Mesothelial cell of epicardium (in vitro differentiated cells): ENCODE data around the gene ENKD1. TPM values are rescaled to one million over a fixed set of nuclear protein-coding genes. Genes with fewer than 3 reads are reported as not detected.

Experiments
- DNase-seq, 2 experiments: peaks; one replicate each; pipeline ENCODE4 v3.0.0; 2021; ENCODE audit warnings: low spot score in 2 of 2; ENCODE audit not compliant: unreplicated experiment in 2 of 2
- H3K27ac Mint-ChIP-seq: 2 replicates; pipeline ENCODE4 v1.8.0; 2021; ENCODE audit warnings: mixed read lengths
- H3K27me3 Mint-ChIP-seq: 2 replicates; pipeline ENCODE4 v1.8.0; 2021; ENCODE audit warnings: low read depth, mixed read lengths
- H3K36me3 Mint-ChIP-seq: 2 replicates; pipeline ENCODE4 v1.8.0; 2021; ENCODE audit warnings: mixed read lengths
- H3K4me1 Mint-ChIP-seq: 2 replicates; pipeline ENCODE4 v1.8.0; 2021; ENCODE audit warnings: mixed read lengths
- H3K4me3 Mint-ChIP-seq: 2 replicates; pipeline ENCODE4 v1.8.0; 2021; ENCODE audit warnings: mild to moderate bottlenecking, moderate library complexity, mixed read lengths
- H3K9me3 Mint-ChIP-seq: 2 replicates; pipeline ENCODE4 v1.8.0; 2021; ENCODE audit warnings: mixed read lengths
- CTCF ChIP-seq: fragments of 200-600 bp; sonication (generic); IDR thresholded peaks from one replicate; pipeline ENCODE4 v1.5.0; 2021; ENCODE audit warnings: antibody characterized with exemption; ENCODE audit not compliant: unreplicated experiment
- total RNA-seq: library from RNA; stranded (reverse); gene quantifications from 3 replicates; pipeline ENCODE4 v1.2.1, GENCODE V29; 2021

ENKD1 gene
- total RNA-seq, 1 donor from 2014 or later = 13.0 TPM

GRCh38 chr16:67657751-67658518, 8.6 kb downstream of the ENKD1 start:
- H3K36me3 Mint-ChIP-seq = no peaks in the 10 kb centered on the region
- peak overlapping the region; percentile 93 for H3K4me3 Mint-ChIP-seq
- TF ChIP-seq CTCF = no peak
- DNase-seq = no peak
- H3K27me3 Mint-ChIP-seq = peaks cover 24% of the 10 kb centered on the region
- no peak overlapping the region for H3K27ac Mint-ChIP-seq
- H3K4me1 Mint-ChIP-seq = peaks cover 18% of the 10 kb centered on the region
- no peaks in the 10 kb centered on the region for H3K9me3 Mint-ChIP-seq

- H3K4me1 Mint-ChIP-seq = peaks cover 19% of the 10 kb centered on the region
- H3K27me3 Mint-ChIP-seq = peaks cover 28% of the 10 kb centered on the region
- no peaks in the 10 kb centered on the region for H3K9me3 Mint-ChIP-seq
- no peak for TF ChIP-seq CTCF
- H3K27ac Mint-ChIP-seq = no peak overlapping the region
- no peaks in the 10 kb centered on the region for H3K36me3 Mint-ChIP-seq
- H3K4me3 Mint-ChIP-seq = no peak overlapping the region
- DNase-seq = no peak
These were observed 9.4 kb downstream of the ENKD1 start for GRCh38 chr16:67657017-67657608.

GRCh38 chr16:67656344-67657016, 10.1 kb downstream of the ENKD1 start:
- Mint-ChIP-seq H3K4me1 (peaks cover 20% of the 10 kb centered on the region), H3K4me3 (no peak overlapping the region), H3K27me3 (peaks cover 34% of the 10 kb centered on the region), H3K27ac (no peak overlapping the region), H3K9me3 (no peaks in the 10 kb centered on the region), H3K36me3 (no peaks in the 10 kb centered on the region)
- TF ChIP-seq CTCF = no peak
- no peak for DNase-seq

- peaks cover 44% of the 10 kb centered on the region for H3K27me3 Mint-ChIP-seq
- no peak overlapping the region for H3K27ac Mint-ChIP-seq
- TF ChIP-seq CTCF = no peak
- no peaks in the 10 kb centered on the region for H3K9me3 Mint-ChIP-seq
- no peak for DNase-seq
- H3K4me3 Mint-ChIP-seq = no peak overlapping the region
- no peaks in the 10 kb centered on the region for H3K36me3 Mint-ChIP-seq
- peaks cover 15% of the 10 kb centered on the region for H3K4me1 Mint-ChIP-seq
These were observed 11.2 kb downstream of the ENKD1 start for GRCh38 chr16:67655363-67655762.

GRCh38 chr16:67654403-67654911, 12.1 kb downstream of the ENKD1 start:
- Mint-ChIP-seq H3K4me3 (no peak overlapping the region), H3K36me3 (no peaks in the 10 kb centered on the region), H3K27ac (no peak overlapping the region), H3K27me3 (peaks cover 50% of the 10 kb centered on the region), H3K4me1 (peaks cover 11% of the 10 kb centered on the region), H3K9me3 (no peaks in the 10 kb centered on the region)
- no peak for DNase-seq
- TF ChIP-seq CTCF = no peak
